SU-DHL-6 (cell line): ENCODE results near the gene SPON2.

ENCODE experiments used
- H2AFZ ChIP-seq: fragments of 200-600 bp; sonication (generic); 2 replicates; pipeline ENCODE4 v1.6.1; 2014; ENCODE audit warnings: low read depth, mild to moderate bottlenecking, moderate library complexity, mixed read lengths, antibody characterized with exemption, low read length; ENCODE audit not compliant: severe bottlenecking
- H3F3A ChIP-seq: fragments of 200-600 bp; shearing (Covaris generic); 2 replicates; pipeline ENCODE4 v1.6.0; 2016; ENCODE audit warnings: antibody characterized with exemption, mild to moderate bottlenecking; ENCODE audit not compliant: insufficient read depth
- H3K27ac ChIP-seq: fragments of 200-600 bp; sonication (generic); 2 replicates; pipeline ENCODE4 v1.5.1; 2016; ENCODE audit warnings: low read depth, mild to moderate bottlenecking, low read length, moderate library complexity, mixed read lengths
- H3K27me3 ChIP-seq: fragments of 200-600 bp; sonication (generic), shearing (Covaris generic); 2 replicates; pipeline ENCODE4 v1.6.0; 2014; ENCODE audit warnings: mild to moderate bottlenecking, low read length
- H3K36me3 ChIP-seq: fragments of 200-600 bp; sonication (generic); 2 replicates; pipeline ENCODE4 v1.6.1; 2014; ENCODE audit warnings: mild to moderate bottlenecking, low read length, mixed read lengths
- H3K4me2 ChIP-seq: fragments of 300-600, 200-600 bp; shearing (Covaris generic), sonication (generic); 2 replicates; pipeline ENCODE4 v1.6.0; 2014; ENCODE audit warnings: low read length, low read depth, mild to moderate bottlenecking; ENCODE audit not compliant: poor library complexity, severe bottlenecking
- H3K4me3 ChIP-seq: fragments of 200-600 bp; sonication (generic); 2 replicates; pipeline ENCODE4 v1.5.1; 2014; ENCODE audit warnings: antibody characterized with exemption, low read length, mild to moderate bottlenecking, mixed read lengths; ENCODE audit not compliant: insufficient read depth, poor library complexity, severe bottlenecking
- H3K79me2 ChIP-seq: fragments of 200-600 bp; sonication (generic); 2 replicates; pipeline ENCODE4 v1.6.1; 2014; ENCODE audit warnings: mild to moderate bottlenecking, low read length, moderate library complexity; ENCODE audit not compliant: insufficient read depth
- H3K9ac ChIP-seq: fragments of 200-600 bp; sonication (generic); 2 replicates; pipeline ENCODE4 v1.7.0; 2014; ENCODE audit warnings: mild to moderate bottlenecking, low read length
- H3K9me2 ChIP-seq: fragments of 200-600 bp; sonication (generic); replicated peaks from 2 replicates; pipeline ENCODE4 v1.6.1; 2014; ENCODE audit warnings: low read length; ENCODE audit not compliant: insufficient read depth
- H3K9me3 ChIP-seq: fragments of 200-600 bp; sonication (generic); 2 replicates; pipeline ENCODE4 v1.6.1; 2014; ENCODE audit warnings: low read length, mixed read lengths; ENCODE audit not compliant: insufficient read depth
- H4K20me1 ChIP-seq: fragments of 200-600 bp; sonication (generic); 2 replicates; pipeline ENCODE4 v1.6.1; 2014; ENCODE audit warnings: low read depth, mild to moderate bottlenecking, antibody characterized with exemption, low read length, moderate library complexity, mixed read lengths
- EZH2phosphoT487 ChIP-seq: fragments of 200-600 bp; sonication (generic), shearing (Covaris generic); conservative IDR thresholded peaks from 2 replicates; pipeline ENCODE4 v1.6.1; 2018; ENCODE audit warnings: mild to moderate bottlenecking, antibody characterized with exemption, low read length, moderate library complexity, mixed read lengths
- TF ChIP-seq, protein P1 (sequence below): fragments of 200-600 bp; sonication (generic); IDR thresholded peaks from one replicate; pipeline ENCODE4 v1.5.1; 2017; ENCODE audit warnings: antibody characterized with exemption, mild to moderate bottlenecking, low read length, moderate library complexity; ENCODE audit not compliant: insufficient read depth, poor library complexity, severe bottlenecking

Gene SPON2

GRCh38 chr4:1154523-1155182 lies 17.7 kb downstream of the SPON2 start:
- no peaks in the 10 kb centered on the region for H3K9me2 ChIP-seq
- peaks cover 13% of the 10 kb centered on the region; the same call in 1 of the 2 replicates for H3K9me3 ChIP-seq
- no peaks in the 10 kb centered on the region for H3K36me3 ChIP-seq
- no peak overlapping the region for H2AFZ ChIP-seq
- no peak for TF ChIP-seq EZH2phosphoT487
- TF ChIP-seq, protein P1, sequence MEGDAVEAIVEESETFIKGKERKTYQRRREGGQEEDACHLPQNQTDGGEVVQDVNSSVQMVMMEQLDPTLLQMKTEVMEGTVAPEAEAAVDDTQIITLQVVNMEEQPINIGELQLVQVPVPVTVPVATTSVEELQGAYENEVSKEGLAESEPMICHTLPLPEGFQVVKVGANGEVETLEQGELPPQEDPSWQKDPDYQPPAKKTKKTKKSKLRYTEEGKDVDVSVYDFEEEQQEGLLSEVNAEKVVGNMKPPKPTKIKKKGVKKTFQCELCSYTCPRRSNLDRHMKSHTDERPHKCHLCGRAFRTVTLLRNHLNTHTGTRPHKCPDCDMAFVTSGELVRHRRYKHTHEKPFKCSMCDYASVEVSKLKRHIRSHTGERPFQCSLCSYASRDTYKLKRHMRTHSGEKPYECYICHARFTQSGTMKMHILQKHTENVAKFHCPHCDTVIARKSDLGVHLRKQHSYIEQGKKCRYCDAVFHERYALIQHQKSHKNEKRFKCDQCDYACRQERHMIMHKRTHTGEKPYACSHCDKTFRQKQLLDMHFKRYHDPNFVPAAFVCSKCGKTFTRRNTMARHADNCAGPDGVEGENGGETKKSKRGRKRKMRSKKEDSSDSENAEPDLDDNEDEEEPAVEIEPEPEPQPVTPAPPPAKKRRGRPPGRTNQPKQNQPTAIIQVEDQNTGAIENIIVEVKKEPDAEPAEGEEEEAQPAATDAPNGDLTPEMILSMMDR: no peak
- H3K79me2 ChIP-seq: no peaks in the 10 kb centered on the region
- H3F3A ChIP-seq: no peaks in the 10 kb centered on the region
- no peaks in the 10 kb centered on the region for H3K27me3 ChIP-seq
- no peak overlapping the region for H3K4me3 ChIP-seq
- H3K27ac ChIP-seq: no peak overlapping the region
- no peaks in the 10 kb centered on the region for H4K20me1 ChIP-seq
- no peak overlapping the region for H3K9ac ChIP-seq
- no peak overlapping the region for H3K4me2 ChIP-seq

- no peaks in the 10 kb centered on the region for H3K27me3 ChIP-seq
Observed at GRCh38 chr4:1154126-1154522, 18.3 kb downstream of the SPON2 start.

GRCh38 chr4:1153567-1154090 lies 18.8 kb downstream of the SPON2 start:
- no peak overlapping the region for H3K27ac ChIP-seq
- H3K9me3 ChIP-seq: peaks cover 14% of the 10 kb centered on the region; the same call in 1 of the 2 replicates
- no peaks in the 10 kb centered on the region for H3F3A ChIP-seq
- no peak overlapping the region for H3K4me2 ChIP-seq
- no peaks in the 10 kb centered on the region for H3K36me3 ChIP-seq
- no peak for TF ChIP-seq EZH2phosphoT487
- TF ChIP-seq, protein P1: no peak
- H3K9me2 ChIP-seq: no peaks in the 10 kb centered on the region
- H3K79me2 ChIP-seq: no peaks in the 10 kb centered on the region
- H4K20me1 ChIP-seq: no peaks in the 10 kb centered on the region
- H3K9ac ChIP-seq: no peak overlapping the region
- no peaks in the 10 kb centered on the region; the same call in 1 of the 2 replicates for H3K27me3 ChIP-seq
- no peak overlapping the region for H2AFZ ChIP-seq
- H3K4me3 ChIP-seq: no peak overlapping the region

More at GRCh38 chr4:1154126-1154522, 18.3 kb downstream of the SPON2 start:
- no peaks in the 10 kb centered on the region for H4K20me1 ChIP-seq
- no peak overlapping the region for H3K9ac ChIP-seq
- no peaks in the 10 kb centered on the region for H3K79me2 ChIP-seq
- H3K9me2 ChIP-seq: no peaks in the 10 kb centered on the region
- H3F3A ChIP-seq: no peaks in the 10 kb centered on the region
- no peak overlapping the region for H3K27ac ChIP-seq
- peaks cover 14% of the 10 kb centered on the region; the same call in 1 of the 2 replicates for H3K9me3 ChIP-seq
- H2AFZ ChIP-seq: no peak overlapping the region
- no peak overlapping the region for H3K4me3 ChIP-seq
- H3K4me2 ChIP-seq: no peak overlapping the region
- no peaks in the 10 kb centered on the region for H3K36me3 ChIP-seq
- TF ChIP-seq, protein P1: no peak
- TF ChIP-seq EZH2phosphoT487: no peak
